GM12891 (cell line): ENCODE results near the gene ATP6V1E1.
"Not testable (repeated sequence)": the region's sequence is repeated elsewhere in the genome, so short reads cannot be mapped to it uniquely, and the experiment has no call there.

ENCODE experiments used
- DNase-seq: peaks from one replicate; pipeline ENCODE4 v3.0.0; 2011; ENCODE audit warnings: low spot score; ENCODE audit not compliant: insufficient read length
- FAIRE-seq: peaks from 2 replicates; lab custom pipeline; 2011; peaks lifted over from hg19 to GRCh38; lab: Jason Lieb, UNC
- PAX5 ChIP-seq: IDR thresholded peaks from 2 replicates; pipeline ENCODE4 v1.6.1; 2011; ENCODE audit warnings: low read length, moderate library complexity, mild to moderate bottlenecking; ENCODE audit not compliant: insufficient read depth, severe bottlenecking
- POLR2A ChIP-seq: IDR thresholded peaks from 2 replicates; pipeline ENCODE4 v1.6.1; 2011; ENCODE audit warnings: low read depth, low read length, control low read depth
- POLR2AphosphoS5 ChIP-seq: IDR thresholded peaks from 2 replicates; pipeline ENCODE4 v1.6.1; 2011; ENCODE audit warnings: low read depth, low read length, control low read depth
- POU2F2 ChIP-seq: IDR thresholded peaks from 2 replicates; pipeline ENCODE4 v1.6.1; 2011; ENCODE audit warnings: low read depth, mild to moderate bottlenecking, control low read depth, low read length, moderate library complexity
- SPI1 ChIP-seq: IDR thresholded peaks from 2 replicates; pipeline ENCODE4 v1.6.1; 2011; ENCODE audit warnings: low read depth, low read length, control low read depth
- TAF1 ChIP-seq: IDR thresholded peaks from 2 replicates; pipeline ENCODE4 v1.6.1; 2011; ENCODE audit warnings: low read depth, low read length, control low read depth

Gene ATP6V1E1

GRCh38 chr22:17570851-17571631 lies 57.5 kb downstream of the ATP6V1E1 start:
- FAIRE-seq (no peak), DNase-seq (no peak)
- TF ChIP-seq POU2F2: no peak
- no peak for TF ChIP-seq POLR2A
- no peak for TF ChIP-seq POLR2AphosphoS5
- TF ChIP-seq SPI1: no peak
- TF ChIP-seq TAF1: no peak

GRCh38 chr22:17569971-17570511 lies 58.5 kb downstream of the ATP6V1E1 start:
- DNase-seq: no peak
- no peak for FAIRE-seq

DNA sequence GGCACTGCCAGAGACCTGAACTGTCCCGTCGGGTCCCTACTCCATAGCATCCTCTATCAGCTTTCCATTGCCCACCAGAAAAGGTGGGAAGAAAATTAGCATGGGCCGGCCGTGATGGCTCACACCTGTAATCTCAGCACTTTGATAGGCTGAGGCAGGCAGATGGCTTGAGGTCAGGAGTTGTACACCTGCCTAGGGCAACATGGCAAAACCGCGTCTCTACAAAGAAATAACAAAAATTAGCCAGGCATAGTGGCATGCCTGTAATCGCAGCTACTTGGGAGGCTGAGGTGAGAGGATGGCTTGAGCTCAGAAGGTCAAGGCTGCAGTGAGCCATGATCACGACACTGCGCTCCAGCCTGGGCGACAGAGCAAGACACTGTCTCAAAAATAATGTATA lies 61.8 kb downstream of the ATP6V1E1 start:
- DNase-seq (no peak), FAIRE-seq (no peak)
- TF ChIP-seq POLR2A (no peak), POU2F2 (no peak), POLR2AphosphoS5 (no peak), TAF1 (no peak), PAX5 (no peak), SPI1 (no peak)

More at GRCh38 chr22:17569971-17570511, 58.5 kb downstream of the ATP6V1E1 start:
- no peak for TF ChIP-seq TAF1
- no peak for TF ChIP-seq PAX5
- no peak for TF ChIP-seq POLR2A
- TF ChIP-seq POU2F2: no peak
- TF ChIP-seq POLR2AphosphoS5: no peak
- no peak for TF ChIP-seq SPI1

DNA sequence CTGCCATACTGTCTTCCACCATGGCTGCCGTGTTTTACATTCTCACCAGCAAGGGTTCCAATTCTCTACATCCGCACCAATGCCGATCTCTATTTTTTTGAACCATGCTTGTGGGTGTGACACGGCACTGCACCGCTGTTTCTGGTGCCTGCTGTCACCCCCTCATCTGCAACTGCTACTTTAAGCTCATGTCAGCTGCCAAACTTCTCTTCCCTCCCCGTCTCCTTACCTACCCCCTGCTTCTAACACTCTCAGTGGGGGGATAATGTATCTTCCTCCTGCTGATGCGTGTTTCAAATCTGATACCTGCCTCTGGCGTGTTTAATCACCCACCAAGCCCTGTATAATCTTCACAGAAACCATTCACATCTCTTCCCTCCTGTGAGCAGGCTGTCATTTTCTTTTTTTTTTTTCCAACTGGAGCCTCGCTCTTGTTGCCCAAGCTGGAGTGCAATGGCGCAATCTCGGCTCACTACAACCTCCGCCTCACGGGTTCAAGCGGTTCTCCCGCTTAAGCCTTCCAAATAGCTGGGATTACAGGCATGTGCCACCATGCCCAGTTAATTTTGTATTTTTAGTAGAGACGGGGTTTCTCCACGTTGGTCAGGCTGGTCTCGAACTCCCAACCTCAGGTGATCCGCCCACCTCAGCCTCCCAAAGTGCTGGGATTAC lies 62.4 kb downstream of the ATP6V1E1 start:
- not testable (repeated sequence) for DNase-seq, FAIRE-seq

- DNase-seq: no peak
- FAIRE-seq: no peak
- TF ChIP-seq SPI1 (no peak), POLR2AphosphoS5 (no peak), POLR2A (no peak), POU2F2 (no peak), PAX5 (no peak), TAF1 (no peak)
Measured at GRCh38 chr22:17563936-17564391, 64.6 kb downstream of the ATP6V1E1 start.

DNA sequence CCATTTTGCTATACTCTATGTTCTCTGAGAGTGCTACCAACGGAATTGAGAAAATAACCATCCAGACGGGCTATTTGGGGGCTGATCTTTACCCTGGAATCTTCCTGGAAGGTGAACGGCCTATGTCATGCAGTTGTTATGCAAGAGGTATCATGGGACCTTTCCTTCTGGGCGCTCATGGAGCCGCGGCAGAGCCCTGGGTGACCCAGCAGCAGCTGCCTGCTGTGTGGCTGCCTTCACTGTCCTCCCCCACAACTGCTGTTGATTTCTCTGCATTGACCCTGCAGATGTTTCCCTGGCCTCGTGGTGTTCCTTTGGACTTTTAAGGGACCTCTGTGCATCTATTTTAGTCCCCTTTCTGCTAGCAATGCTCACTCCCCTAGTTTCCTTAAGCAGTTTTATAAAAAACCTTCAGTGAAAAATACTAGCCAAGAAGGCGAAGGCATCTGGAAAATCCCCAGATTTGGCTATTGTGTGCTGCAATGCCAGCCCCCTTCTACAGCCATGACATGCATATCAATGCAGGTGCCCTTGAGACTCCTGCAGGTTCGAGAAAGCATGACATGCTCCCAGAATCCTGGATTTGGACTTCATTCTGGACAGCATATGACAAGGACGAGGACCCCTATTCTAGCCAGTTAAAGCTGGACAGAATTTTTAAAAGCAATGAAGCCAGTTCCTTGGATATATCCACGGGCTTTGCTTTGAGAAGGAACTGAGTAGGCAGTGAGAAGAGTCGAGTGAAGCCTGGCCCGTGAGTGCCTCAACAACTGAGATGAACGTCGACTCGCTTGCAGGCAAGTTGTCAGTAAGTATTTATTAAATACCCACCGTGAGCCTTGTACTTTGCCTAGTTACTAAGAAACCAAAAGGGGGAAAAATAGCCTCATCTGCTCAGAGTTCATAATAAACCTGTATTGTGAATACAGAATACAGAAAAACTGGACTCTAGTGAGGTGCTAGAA lies 65.4 kb downstream of the ATP6V1E1 start, which contains the start of gene SLC25A18:
Gene SLC25A18 (plus strand): TSS at position 593 of the 965 bp plus-strand sequence. CDS start 16,447 bp downstream, outside the sequence.
- no peak for DNase-seq
- FAIRE-seq: no peak
- no peak for TF ChIP-seq POLR2A
- TF ChIP-seq POU2F2: no peak

- no peak for TF ChIP-seq SPI1
- FAIRE-seq: no peak
- DNase-seq: no peak
Measured at GRCh38 chr22:17559188-17559587, 69.4 kb downstream of the ATP6V1E1 start.

- TF ChIP-seq TAF1 (no peak), POLR2A (no peak), SPI1 (no peak), POLR2AphosphoS5 (no peak), POU2F2 (no peak), PAX5 (no peak)
- DNase-seq (no peak), FAIRE-seq (no peak)
Measured at GRCh38 chr22:17554814-17555213, 73.7 kb downstream of the ATP6V1E1 start.

DNA sequence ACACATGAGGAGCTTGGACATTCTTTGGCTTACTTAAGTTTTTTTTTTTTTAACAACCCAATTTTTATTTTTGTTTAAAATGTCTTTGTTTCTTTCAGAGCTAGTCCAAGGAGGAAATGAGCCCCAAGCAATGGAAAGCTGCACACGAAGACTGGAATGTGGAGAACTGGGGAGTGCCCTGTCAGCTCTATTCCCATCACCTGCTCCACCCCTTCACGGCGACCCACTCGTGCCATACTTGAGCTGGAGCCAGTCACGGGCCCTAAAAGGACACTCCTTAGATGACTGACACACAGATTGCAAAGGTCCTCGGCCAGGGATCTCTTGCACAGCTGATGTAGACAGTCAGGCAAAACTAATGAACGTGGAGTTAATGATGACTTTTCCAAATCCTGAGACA lies 75.8 kb downstream of the ATP6V1E1 start:
- TF ChIP-seq POLR2AphosphoS5 (no peak), SPI1 (no peak), PAX5 (no peak)
- FAIRE-seq: no peak
- no peak for DNase-seq

DNA sequence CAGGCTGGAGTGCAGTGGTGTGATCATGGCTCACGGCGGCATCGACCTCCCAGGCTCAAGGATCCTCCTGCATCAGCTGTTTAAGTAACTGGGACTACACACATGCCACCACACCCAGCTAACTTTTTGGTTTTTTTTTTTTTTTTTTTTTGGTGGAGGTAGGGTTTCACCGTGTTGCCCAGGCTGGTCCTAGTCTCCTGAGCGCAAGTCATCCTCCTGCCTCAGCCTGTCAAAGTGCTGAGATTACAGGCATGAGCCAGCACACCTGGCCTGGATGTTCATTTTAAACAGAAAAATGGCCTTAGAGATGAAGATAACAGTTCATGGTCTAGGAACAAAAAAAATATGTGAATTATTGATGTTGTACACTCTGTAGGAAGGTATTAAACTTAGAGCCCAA lies 78.9 kb downstream of the ATP6V1E1 start:
- TF ChIP-seq POU2F2: no peak
- TF ChIP-seq SPI1: no peak
- TF ChIP-seq TAF1: no peak
- no peak for TF ChIP-seq PAX5
- TF ChIP-seq POLR2AphosphoS5: no peak
- no peak for TF ChIP-seq POLR2A
- DNase-seq: no peak
- FAIRE-seq: no peak
